HG03457 (cell line): Measurements from ENCODE around the gene IRGQ.
"Not testable (repeated sequence)": the region's sequence is repeated elsewhere in the genome, so short reads cannot be mapped to it uniquely, and the experiment has no call there.

ENCODE experiments used
- ATAC-seq: cut with Tn5 transposase; IDR thresholded peaks from one replicate; pipeline ENCODE4 v1.9.1; 2021; ENCODE audit warnings: moderate number of reproducible peaks; ENCODE audit not compliant: unreplicated experiment

The IRGQ gene

DNA sequence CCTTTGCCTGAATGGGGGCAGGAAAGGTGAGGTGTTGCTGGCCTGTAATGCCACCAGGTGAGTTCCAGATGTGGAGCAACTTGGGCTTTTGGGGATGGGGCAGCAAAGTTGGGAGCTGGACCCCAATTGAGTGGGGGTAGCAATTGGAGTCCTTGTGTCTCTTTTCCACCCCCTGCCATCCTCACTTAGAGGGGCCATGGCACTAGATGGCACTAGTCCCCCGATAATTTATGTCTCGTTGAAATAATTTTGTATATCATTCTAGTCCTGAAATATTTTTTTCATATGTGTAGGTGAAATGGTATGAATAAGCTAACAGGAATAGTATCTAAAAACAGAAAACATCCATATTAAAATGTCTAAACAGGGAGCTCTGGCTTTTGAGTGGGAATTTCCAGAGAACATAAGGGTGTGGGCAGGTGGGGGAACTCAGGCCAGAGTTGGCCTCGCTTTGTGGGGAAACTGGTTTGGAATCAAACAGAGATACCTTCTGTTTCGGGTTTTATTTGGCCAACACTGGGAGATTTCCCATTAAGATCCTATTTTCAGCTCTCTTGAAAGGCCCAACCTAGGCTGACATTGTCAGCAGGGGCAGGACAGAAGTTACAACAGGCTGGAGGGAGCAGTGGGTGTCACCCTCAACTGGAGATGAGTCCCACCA lies 3.8 kb upstream of the IRGQ start:
- ATAC-seq: no peak

DNA sequence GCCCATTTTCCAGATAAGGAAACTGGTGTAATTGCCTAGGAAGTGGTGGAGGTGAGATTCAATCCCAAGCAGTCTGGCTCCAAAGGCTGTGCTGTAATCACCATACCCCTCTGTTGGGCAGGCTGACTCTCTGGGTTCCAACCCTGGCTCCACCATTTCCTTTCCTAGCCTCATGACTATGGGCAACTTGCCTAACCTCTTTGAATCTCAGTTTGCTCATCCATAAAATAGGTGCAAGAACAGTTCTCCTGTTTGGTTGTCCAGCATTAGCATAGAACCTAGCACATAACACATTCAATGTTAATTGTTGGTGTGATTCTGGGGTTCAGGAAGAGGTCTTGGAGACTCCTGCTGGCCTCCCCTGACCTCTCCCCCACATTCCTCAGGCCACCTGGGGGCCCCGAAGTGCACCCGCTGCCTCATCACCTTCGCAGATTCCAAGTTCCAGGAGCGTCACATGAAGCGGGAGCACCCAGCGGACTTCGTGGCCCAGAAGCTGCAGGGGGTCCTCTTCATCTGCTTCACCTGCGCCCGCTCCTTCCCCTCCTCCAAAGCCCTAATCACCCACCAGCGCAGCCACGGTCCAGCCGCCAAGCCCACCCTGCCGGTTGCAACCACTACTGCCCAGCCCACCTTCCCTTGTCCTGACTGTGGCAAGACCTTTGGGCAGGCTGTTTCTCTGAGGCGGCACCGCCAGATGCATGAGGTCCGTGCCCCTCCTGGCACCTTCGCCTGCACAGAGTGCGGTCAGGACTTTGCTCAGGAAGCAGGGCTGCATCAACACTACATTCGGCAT lies 2.7 kb upstream of the IRGQ start:
- ATAC-seq: no peak

- no peak for ATAC-seq
Measured at GRCh38 chr19:43597876-43598275, 1.9 kb upstream of the IRGQ start.

- ATAC-seq: no peak
Measured at GRCh38 chr19:43596842-43597461, 1.0 kb upstream of the IRGQ start.

DNA sequence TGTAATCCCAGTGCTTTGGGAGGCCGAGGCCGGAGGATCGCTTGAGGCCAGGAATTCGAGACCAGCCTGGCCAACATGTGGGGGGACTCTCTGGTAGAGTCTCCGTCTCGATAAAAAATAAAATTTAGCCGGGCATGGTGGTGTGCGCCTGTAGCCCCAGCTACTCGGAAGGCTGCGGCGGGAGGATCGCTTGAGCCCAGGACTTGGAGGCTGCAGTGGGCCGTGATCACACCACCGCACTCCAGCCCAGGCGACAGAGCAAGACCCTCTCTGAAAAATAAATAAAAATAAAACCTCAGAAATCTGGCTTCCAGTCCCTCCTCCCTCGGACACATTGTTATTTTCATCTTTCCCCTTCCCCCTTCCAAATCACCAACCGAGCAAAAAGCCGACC lies 332 bp downstream of the IRGQ start:
- ATAC-seq: no peak

DNA sequence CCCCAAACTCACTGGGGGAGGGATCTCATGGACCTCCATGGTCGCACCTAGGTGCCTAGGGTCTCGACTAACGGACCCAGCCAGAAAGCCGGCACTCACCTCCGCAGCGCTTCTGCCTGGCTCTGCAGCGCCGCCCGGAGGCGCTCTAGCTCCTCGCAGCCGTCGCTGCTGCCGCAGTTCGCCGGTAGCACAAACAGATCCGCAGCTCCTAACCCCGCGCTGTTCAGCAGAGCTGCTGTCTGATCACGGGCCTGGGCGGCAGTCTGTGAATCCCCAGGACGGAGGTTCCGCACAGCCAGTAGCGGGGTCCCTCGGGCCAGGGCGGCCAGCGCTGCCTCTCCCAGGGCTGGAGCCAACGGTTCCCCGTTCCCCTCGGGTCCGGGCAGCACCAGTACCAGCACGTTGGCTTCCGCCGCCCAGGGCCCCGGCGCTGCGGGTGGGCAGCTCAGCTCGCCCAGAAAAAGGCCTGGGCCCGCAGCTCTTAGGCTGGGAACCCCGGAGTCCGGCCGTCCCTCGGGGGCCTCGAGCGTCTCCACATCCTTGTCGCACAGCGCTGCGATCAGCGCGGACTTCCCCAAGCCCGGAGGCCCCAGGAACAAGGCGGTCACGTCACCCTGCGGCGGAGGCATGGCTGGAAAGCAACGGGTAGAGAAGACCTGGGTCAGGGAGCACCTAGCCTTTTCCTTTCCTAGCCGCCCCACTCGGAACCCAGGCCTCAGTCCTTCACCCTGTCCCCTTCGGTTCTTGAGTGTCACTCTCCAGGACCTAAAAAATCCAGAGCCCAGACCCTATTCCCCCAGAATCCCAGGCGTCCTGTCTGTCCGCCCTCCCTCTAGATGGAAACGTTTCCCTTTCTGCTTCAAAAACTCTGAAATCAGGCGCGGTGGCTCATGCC lies 977 bp downstream of the IRGQ start:
- ATAC-seq: no peak

DNA sequence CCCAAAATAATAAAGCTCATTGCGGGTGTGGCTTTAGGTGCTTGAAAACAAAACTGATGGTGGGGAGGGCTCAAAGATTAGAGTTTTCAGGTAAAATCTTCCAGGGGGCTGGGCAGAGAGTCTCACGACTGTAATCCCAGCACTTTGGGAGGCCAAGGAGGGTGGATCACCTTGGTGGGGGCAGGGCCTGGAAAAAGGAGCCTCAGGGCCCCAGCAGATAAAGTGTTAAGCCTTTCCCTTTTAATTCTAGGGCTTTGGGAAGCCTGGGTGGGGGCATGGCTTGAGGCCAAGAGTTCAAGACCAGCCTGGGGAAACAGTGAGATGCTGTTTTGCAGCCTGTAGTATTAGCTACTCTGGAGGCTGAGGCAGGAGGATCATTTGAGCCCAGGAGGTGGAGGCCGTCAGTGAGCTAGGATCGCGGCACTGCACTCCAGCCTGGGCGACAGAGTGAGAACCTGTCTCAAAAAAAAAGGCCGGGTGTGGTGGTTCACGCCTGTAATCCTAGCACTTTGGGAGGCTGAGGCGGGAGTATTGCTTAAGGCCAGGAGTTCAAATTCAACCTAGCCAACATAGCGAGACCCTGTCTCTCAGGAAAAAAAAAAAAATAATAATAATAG lies 1.7 kb downstream of the IRGQ start:
- ATAC-seq: no peak

DNA sequence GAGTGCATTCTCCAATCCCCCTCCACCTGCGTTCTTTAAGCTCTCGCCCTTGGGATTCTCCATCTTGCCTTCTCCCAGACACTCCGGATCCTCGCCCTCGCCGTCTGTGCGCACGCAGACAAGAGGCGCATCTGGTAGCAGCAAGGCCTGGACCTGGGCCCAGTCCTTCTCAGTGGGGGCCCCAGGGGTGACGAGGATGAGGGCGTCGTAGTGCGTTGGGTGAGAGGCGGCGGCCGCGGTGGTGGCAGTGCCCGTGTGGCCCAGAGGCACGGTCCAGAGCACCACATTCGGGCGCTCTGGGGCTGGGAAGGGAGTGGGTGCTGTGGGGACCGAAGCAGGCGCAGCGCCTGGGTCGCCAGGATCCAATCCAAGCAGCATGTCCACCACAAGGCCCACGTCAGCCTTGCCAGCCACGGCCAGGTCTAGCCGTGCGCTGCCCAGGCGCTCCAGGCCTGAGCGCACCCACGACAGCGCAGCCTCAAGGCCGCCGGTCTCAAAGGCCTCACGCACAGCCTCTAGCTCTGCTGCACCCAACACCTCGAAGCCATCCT lies 3.1 kb downstream of the IRGQ start:
- ATAC-seq: no peak

- ATAC-seq: no peak
Measured at GRCh38 chr19:43591904-43592772, 3.8 kb downstream of the IRGQ start.

GRCh38 chr19:43589678-43590077 lies 6.3 kb downstream of the IRGQ start:
- ATAC-seq: no peak

DNA sequence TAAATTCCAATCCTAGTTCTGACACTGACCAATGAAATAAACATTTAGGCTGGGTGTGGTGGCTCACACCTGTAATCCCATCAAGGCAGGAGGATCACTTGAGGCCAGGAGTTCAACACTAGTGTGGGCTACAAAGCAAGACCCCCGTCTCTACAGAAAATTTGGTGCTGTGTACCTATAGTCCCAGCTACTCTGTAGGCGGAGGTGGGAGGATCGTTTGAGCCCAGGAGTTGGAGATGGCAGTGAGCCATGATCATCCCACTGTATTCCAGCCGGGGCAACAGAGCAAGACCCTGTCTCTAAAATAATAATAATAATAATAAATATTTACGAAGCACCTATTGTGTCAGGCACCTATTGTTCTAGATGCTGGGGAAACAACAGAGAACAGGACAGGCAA lies 6.7 kb downstream of the IRGQ start:
- ATAC-seq: no peak

- not testable (repeated sequence) for ATAC-seq
Measured at GRCh38 chr19:43587029-43587428, 8.9 kb downstream of the IRGQ start.

- ATAC-seq: no peak
Measured at GRCh38 chr19:43586346-43586745, 9.6 kb downstream of the IRGQ start.

DNA sequence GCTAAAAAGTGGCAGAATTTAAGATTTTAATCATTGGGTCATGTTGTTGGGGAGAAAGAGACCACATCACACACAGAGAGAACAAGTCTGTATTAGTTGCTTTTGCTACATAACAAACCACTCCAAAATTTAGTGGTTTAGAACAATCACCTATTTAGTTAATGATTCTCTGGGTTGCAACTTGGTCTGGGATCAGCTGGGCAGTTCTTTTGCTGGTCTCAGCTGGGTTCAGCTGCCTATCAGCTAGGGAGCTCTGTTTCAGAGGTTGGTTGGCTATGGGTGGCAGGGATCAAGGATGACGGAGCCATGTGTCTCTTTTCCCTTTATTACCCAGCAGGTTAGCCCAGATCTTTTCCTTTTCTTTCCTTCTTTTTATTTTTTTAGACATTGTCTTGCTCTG lies 11.4 kb downstream of the IRGQ start:
- ATAC-seq: no peak

DNA sequence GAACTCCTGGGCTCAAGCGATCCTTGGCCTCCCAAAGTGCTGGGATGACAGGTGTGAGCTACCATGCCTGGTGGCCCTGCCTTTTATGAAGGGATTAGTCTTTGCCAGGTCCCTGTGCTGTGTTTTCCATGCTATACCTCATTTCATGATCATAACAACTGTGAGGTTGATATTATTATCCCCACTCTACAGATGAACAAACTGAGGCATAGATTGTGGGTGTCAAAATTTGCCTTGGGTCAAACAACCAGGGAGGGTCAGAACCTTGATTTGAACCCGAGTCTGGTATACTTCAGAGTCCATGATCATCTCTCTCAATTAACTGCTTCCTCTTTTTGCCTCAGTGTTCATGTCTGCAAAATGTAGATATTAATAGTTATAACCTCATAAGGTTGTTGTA lies 13.4 kb downstream of the IRGQ start:
- no peak for ATAC-seq

- ATAC-seq: no peak
Measured at GRCh38 chr19:43581467-43581866, 14.5 kb downstream of the IRGQ start.

DNA sequence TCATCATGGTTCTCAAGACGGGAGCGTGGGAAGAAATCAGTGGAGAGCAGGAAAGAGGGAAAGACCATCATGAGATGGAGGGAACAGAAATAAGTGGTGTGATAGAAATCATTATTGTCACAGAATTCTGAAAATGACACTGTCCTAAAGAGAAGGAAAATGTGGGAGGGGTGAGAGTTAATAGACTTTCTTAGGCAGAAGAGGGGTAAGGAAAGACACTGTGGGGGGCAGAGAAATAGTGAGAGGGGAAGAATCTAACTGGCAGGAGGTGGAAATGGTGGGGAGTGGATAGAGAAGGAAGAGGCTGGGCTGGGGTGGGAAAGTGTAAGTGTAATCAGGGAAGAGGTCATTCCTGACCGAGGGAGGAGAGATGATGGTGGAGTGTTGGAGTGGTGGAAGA lies 17.1 kb downstream of the IRGQ start:
- ATAC-seq: no peak

DNA sequence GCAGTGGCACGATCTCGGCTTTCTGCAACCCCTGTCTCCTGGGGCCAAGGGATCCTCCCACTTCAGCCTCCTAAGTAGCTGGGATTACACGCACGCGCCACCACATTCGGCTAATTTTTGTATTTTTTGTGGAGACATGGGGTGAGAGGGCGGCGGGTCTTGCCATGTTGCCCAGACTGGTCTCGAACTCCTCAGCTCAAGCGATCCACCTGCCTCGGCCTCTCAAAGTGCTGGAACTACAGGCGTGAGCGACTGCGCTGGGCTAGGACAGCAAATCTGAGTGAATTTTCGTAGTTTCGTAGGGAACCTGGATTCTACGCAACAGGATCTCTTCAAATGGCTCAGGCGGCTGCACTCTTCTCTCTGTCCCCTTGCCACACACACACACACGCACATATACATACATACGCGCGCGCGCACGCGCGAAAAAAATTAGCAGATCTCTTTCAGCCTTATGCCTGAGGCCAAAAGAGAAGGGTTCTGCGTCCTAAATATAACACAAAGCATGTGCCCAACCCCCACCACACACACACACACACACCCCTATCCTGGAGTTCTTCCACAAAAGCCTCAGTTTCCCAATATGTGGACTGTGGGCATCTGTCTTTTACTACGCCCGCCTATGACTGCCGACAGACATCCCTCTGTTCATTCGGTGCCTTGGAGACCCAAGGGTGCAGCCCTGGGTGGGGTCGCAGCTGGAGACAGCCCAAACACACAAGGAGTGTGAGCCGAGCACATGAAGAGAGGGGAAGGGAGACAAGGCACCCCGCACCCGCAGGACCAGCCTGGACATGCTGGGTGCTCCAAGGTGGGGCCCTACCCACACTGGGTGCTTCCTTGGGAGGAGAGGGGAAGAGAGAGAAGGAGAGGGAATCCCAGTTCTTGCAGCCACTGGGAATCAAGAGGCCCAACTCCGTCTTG lies 19.7 kb downstream of the IRGQ start:
- ATAC-seq: no peak
